Glomerular visceral epithelial cell (primary cell): ENCODE measurements around the gene THAP9.
A peak's percentile ranks its signal among the peaks of the same experiment; 100 is the strongest.
"Not testable (repeated sequence)": the region's sequence is repeated elsewhere in the genome, so short reads cannot be mapped to it uniquely, and the experiment has no call there.

Experiments used
- DNase-seq: peaks from one replicate; pipeline ENCODE4 v3.0.0-alpha.2; 2016; ENCODE audit errors: extremely low spot score

Gene THAP9, protein sequence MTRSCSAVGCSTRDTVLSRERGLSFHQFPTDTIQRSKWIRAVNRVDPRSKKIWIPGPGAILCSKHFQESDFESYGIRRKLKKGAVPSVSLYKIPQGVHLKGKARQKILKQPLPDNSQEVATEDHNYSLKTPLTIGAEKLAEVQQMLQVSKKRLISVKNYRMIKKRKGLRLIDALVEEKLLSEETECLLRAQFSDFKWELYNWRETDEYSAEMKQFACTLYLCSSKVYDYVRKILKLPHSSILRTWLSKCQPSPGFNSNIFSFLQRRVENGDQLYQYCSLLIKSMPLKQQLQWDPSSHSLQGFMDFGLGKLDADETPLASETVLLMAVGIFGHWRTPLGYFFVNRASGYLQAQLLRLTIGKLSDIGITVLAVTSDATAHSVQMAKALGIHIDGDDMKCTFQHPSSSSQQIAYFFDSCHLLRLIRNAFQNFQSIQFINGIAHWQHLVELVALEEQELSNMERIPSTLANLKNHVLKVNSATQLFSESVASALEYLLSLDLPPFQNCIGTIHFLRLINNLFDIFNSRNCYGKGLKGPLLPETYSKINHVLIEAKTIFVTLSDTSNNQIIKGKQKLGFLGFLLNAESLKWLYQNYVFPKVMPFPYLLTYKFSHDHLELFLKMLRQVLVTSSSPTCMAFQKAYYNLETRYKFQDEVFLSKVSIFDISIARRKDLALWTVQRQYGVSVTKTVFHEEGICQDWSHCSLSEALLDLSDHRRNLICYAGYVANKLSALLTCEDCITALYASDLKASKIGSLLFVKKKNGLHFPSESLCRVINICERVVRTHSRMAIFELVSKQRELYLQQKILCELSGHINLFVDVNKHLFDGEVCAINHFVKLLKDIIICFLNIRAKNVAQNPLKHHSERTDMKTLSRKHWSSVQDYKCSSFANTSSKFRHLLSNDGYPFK

GRCh38 chr4:82900411-82901182 is at the start of gene THAP9:
THAP9 (plus strand) TSS chr4:82900735; CDS start chr4:82900803, 68 bp downstream.
- DNase-seq = peak; percentile 100

- no peak for DNase-seq
Measured at GRCh38 chr4:82851318-82851717, 49.2 kb upstream of the THAP9 start.

- DNase-seq = peak; percentile 35
Measured at GRCh38 chr4:82851885-82852750, 48.4 kb upstream of the THAP9 start.

DNA sequence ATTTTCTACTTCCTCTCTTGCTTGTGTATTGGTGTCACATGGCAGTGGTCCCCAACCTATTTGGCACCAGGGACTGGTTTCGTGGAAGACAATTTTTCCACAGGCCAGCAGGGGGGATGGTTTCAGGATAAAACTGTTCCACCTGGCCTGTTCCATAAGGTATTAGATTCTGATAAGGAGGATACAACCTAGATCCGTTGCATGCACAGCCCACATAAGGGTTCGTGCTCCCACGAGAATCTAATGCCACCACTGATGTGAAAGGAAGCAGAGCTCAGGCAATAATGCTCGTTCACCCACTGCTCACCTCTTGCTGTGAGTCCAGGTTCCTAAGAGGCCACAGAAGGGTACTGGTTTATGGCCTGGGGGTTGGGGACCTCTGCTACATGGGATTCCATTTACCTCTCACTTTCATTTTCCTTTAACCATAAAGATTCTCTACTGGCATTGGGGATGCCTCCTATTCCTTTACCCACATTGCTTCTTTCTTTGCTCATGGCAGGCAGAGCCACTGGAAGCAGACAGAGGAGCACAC is 47.7 kb upstream of the THAP9 start:
- no peak for DNase-seq

GRCh38 chr4:82860487-82860886 is 40.0 kb upstream of the THAP9 start:
- DNase-seq = not testable (repeated sequence)

GRCh38 chr4:82861529-82861928 is 39.0 kb upstream of the THAP9 start:
- no peak for DNase-seq

GRCh38 chr4:82864336-82864979 is 36.1 kb upstream of the THAP9 start:
- no peak for DNase-seq

GRCh38 chr4:82865592-82865991 is 34.9 kb upstream of the THAP9 start:
- peak; percentile 81 for DNase-seq

- peak; percentile 34 for DNase-seq
Measured at GRCh38 chr4:82866033-82866432, 34.5 kb upstream of the THAP9 start.

- no peak for DNase-seq
Measured at GRCh38 chr4:82866706-82867385, 33.7 kb upstream of the THAP9 start.

- no peak for DNase-seq
Measured at GRCh38 chr4:82868572-82868971, 32.0 kb upstream of the THAP9 start.

DNA sequence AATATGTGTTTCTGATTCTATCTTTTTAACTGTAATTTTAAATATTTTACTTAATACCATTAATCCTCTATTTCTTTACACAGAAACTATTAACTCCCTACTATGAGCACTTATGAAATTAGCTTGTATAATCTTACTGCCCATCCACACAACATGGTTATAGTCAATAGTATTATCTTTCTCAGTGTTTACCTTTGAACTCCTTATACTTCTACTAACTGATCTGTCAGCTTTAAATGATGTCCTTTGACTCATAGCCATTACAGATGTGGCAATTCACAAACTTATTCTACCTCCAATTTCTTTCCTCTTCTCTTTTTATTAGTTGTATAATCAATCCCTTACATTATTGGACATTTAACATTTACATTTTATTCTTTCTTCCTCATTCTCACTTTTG is 15.1 kb upstream of the THAP9 start:
- no peak for DNase-seq

DNA sequence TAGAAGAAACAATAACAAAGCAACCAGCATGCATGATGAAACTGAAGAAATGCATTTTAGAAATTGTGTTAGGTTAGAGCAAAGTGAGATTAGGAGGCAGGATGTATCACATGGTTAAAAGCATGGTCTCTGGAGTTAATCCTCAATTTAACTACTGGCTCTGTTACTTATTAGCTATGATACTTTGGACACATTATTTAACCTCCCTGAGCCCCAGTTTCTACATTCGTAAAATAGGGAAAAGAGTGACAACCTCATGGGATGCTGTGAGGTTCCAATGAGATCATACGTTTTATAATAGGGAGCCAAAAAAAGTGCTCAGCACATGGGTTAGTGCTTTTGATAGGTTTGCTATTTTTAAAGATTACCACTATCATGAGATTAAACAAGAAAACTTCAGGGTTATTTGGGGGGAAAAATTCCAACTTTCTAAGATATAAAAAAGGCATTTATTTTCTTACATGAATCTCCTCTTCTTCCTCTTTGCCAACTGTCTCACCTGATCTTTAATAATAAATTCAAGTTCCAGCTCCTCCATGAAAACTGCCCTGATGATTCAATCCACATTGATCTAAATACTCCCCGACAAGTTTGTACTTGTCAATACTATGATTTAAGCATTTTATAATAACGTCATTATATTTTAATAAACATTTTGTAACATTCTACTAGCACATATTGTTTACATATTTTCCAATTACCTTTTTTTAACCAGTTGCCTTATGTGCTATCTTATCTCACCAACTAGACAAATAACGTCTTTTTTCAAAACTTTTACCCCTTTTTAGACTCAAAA is 14.2 kb upstream of the THAP9 start:
- no peak for DNase-seq

- no peak for DNase-seq
Measured at GRCh38 chr4:82889287-82889686, 11.2 kb upstream of the THAP9 start.

DNA sequence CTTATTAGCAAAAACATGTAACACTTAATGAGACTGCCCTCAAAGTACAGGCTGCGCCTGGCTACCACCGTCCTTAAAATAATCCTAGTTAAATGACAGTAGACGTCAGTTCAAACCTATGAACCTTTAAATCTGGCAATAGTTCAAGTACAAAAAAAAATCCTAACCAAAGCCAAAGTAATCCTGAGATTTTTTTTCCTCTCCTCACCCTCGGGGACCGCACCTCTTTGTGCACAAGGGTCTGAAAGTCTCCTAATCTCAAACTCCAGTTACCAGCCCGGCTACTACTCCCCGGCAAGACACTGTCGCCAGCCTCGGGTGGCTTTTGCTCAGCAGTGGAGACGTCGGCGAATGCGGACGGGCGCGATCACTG is 10.0 kb upstream of the THAP9 start:
- DNase-seq = no peak

DNA sequence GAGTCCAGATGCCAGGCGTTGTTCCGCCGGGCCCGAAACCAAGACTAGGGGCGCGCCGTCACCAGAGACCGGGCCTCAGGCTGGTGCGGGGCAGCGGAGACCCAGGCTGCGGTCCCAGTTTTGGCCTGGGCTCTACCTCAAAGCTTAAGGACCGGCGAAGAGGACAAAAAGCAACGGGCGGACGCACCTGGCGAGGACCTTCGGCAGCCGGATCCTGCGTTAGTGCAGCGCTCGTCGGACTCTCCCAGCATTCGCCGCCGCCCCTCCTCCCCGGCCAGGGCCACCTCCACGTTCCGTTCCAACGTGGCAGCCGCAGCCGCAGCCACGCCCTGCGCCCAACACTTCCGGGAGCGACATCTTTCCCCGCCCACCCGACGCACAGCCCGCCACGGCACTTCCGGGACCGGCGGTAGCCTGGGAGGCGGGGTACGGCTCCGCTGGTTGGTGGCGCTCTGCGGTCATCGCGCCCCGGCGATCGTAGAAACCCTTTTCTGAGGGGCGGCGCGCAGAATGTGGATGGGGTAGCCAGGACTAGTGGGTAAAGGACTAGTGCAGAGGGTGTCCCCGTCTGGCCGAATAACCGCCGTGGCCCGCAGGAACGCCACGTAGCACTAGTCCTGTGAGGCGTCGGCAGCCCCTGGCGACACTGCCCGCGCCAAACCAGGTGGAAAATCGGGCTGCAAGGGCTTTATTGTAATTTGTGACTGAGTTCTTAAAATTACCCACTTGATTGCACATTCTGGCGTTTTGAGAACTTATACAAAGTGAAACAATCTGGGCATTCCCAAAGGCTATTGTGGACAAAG is 9.4 kb upstream of the THAP9 start, which contains the start of gene SEC31A:
TSS of gene SEC31A (minus strand) at position 253 of the 806 bp plus-strand sequence. CDS start 9,217 bp downstream, outside the sequence.
- DNase-seq = peak; percentile 97

DNA sequence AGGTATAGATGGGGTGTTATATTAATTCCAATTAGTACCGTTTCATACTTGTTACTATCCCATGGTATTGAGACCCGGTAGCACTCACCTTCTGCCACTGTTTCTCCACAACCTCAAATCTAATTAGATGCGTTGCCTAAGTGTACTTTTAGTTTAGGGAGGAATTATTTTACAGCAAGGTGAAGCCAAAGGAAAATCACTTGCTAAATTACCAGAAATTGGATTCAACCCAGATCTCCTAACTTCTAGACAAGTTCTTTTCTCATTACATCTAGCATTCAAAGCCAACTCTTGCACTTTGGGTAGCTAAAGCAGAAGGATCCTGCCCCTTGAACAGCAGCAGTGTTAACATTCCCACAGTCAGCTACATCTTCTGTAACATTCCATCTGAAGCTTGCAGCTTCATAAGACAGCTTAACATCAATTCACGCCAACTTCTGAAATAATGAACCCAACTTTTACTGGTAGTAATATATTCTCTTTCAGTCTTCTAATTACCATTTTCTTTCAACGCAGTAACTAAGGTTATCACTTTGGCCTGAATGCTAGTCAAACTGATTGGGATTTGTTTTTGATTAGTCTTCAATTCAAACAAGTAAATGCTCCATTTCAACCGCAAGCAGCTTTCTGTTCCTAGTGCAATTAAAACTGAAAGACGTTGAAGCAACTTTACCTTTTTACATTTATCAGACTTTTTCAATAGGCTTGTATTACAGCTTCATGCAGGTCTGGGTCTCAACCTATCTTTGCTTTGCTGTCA is 8.6 kb upstream of the THAP9 start:
- DNase-seq = peak; percentile 9
